ENCODE results near the gene KISS1. TPM values are rescaled to one million over a fixed set of nuclear protein-coding genes. Genes with fewer than 3 reads are reported as not detected.

KISS1 gene
- total RNA-seq, 1 donor from 2014 or later, result not detected

GRCh38 chr1:204149107-204149506, 47.2 kb downstream of the KISS1 start:
- Histone ChIP-seq H3K9me3 (no peaks in the 10 kb centered on the region), H3K4me1 (peaks cover 0 to 8% of the 10 kb centered on the region in 2 donors), H3K27me3 (no peaks in the 10 kb centered on the region), H3K36me3 (peaks cover 2 to 18% of the 10 kb centered on the region in 2 donors), H3K4me3 (no peak overlapping the region), H3K27ac (peak overlapping the region; percentile 8 to 94)
- DNase-seq (ENCODE audit: low spot score in 2 of 2), result no peak
- TF ChIP-seq CTCF (IDR thresholded peaks at IDR 0.05), result no peak
- intact Hi-C loops (cut with DNase I), result no loop called here

- no peak for TF ChIP-seq CTCF (IDR thresholded peaks at IDR 0.05)
- no peak overlapping the region for H3K27ac ChIP-seq
- no peaks in the 10 kb centered on the region for H3K27me3 ChIP-seq
- H3K9me3 ChIP-seq, result no peaks in the 10 kb centered on the region
- DNase-seq (ENCODE audit: low spot score in 2 of 2), result no peak
- intact Hi-C loops (cut with DNase I), result no loop called here
- H3K4me1 ChIP-seq, result peaks cover 0 to 6% of the 10 kb centered on the region in 2 donors
- H3K36me3 ChIP-seq, result peaks cover 2 to 21% of the 10 kb centered on the region in 2 donors
- H3K4me3 ChIP-seq, result no peak overlapping the region
Observed at GRCh38 chr1:204147406-204148383, 48.6 kb downstream of the KISS1 start.

- Histone ChIP-seq H3K4me1 (no peaks in the 10 kb centered on the region), H3K4me3 (no peak overlapping the region), H3K27me3 (no peaks in the 10 kb centered on the region), H3K9me3 (no peaks in the 10 kb centered on the region), H3K36me3 (peaks cover 2 to 28% of the 10 kb centered on the region in 2 donors), H3K27ac (no peak overlapping the region)
- TF ChIP-seq CTCF (IDR thresholded peaks at IDR 0.05), result no peak
- intact Hi-C loops (cut with DNase I), result no loop called here
- DNase-seq (ENCODE audit: low spot score in 2 of 2), result no peak
Observed at GRCh38 chr1:204146965-204147364, 49.3 kb downstream of the KISS1 start.

GRCh38 chr1:204146309-204146708, 50.0 kb downstream of the KISS1 start:
- Histone ChIP-seq H3K9me3 (no peaks in the 10 kb centered on the region), H3K27ac (no peak overlapping the region), H3K27me3 (no peaks in the 10 kb centered on the region), H3K4me3 (no peak overlapping the region), H3K36me3 (peaks cover 3 to 34% of the 10 kb centered on the region in 2 donors), H3K4me1 (no peaks in the 10 kb centered on the region)
- TF ChIP-seq CTCF (IDR thresholded peaks at IDR 0.05), result no peak
- no peak for DNase-seq (ENCODE audit: low spot score in 2 of 2)
- intact Hi-C loops (cut with DNase I), result no loop called here

- TF ChIP-seq CTCF (IDR thresholded peaks at IDR 0.05), result no peak
- intact Hi-C loops (cut with DNase I), result no loop called here
- Histone ChIP-seq H3K4me3 (no peak overlapping the region), H3K27me3 (no peaks in the 10 kb centered on the region), H3K27ac (no peak overlapping the region), H3K4me1 (no peaks in the 10 kb centered on the region), H3K9me3 (no peaks in the 10 kb centered on the region), H3K36me3 (peaks cover 5 to 42% of the 10 kb centered on the region in 2 donors)
- DNase-seq (ENCODE audit: low spot score in 2 of 2), result no peak
Observed at GRCh38 chr1:204145033-204145504, 51.2 kb downstream of the KISS1 start.
